Transverse colon (tissue), 4 donors: ENCODE data around the gene HERC3. TPM values are rescaled to one million over a fixed set of nuclear protein-coding genes. Genes with fewer than 3 reads are reported as not detected.

Experiments used
- DNase-seq: peaks from one replicate; pipeline ENCODE4 v3.0.0-alpha.2; 2019
- H3K27ac ChIP-seq, 4 donors: fragments of 200-600 bp; sonication (generic); 2 replicates each; pipeline ENCODE4 v1.5.1; 2016 to 2018; ENCODE audit warnings: inconsistent platforms in 4 of 4
- H3K27me3 ChIP-seq: fragments of 200-600 bp; sonication (generic); 2 replicates; pipeline ENCODE4 v1.5.1; 2017; ENCODE audit warnings: inconsistent platforms
- H3K36me3 ChIP-seq, 4 donors: fragments of 200-600 bp; sonication (generic); 2 replicates each; pipeline ENCODE4 v1.5.1; 2017 to 2019; ENCODE audit warnings: inconsistent platforms in 4 of 4
- H3K4me1 ChIP-seq, 4 donors: fragments of 200-600 bp; sonication (generic); 2 replicates each; pipeline ENCODE4 v1.5.1; 2017 to 2020; ENCODE audit warnings: inconsistent platforms in 4 of 4
- H3K4me3 ChIP-seq, 4 donors: fragments of 200-600 bp; sonication (generic); 1 replicate in 1 of 4; 2 replicates in 3 of 4; pipeline versions ENCODE4 v1.5.1 to v1.6.1; 2017 to 2019; ENCODE audit warnings: inconsistent platforms in 4 of 4
- H3K9me3 ChIP-seq, 2 donors: fragments of 200-600 bp; sonication (generic); 2 replicates each; pipeline ENCODE4 v1.5.1; 2017 to 2019; ENCODE audit warnings: inconsistent platforms in 2 of 2
- CTCF ChIP-seq, 5 experiments: fragments of 200-600 bp in 3 of 5; fragments of 450-650 bp in 2 of 5; sonication (generic) in 3 of 5; IDR thresholded peaks; 1 replicate in 2 of 5; 2 replicates in 3 of 5; pipeline ENCODE4 v1.5.1; 2016 to 2017; ENCODE audit warnings: antibody characterized with exemption in 5 of 5, inconsistent platforms in 3 of 5, mild to moderate bottlenecking in 2 of 5, moderate library complexity in 1 of 5
- EP300 ChIP-seq: sonication (generic); formaldehyde crosslinking; IDR thresholded peaks from one replicate; pipeline ENCODE4 v1.6.1; 2017; ENCODE audit warnings: antibody characterized with exemption, low read depth
- POLR2A ChIP-seq: fragments of 450-650 bp; IDR thresholded peaks from one replicate; pipeline ENCODE4 v1.6.1; 2016; ENCODE audit warnings: antibody characterized with exemption, mild to moderate bottlenecking, moderate library complexity
- POLR2AphosphoS5 ChIP-seq, 3 donors: sonication (generic); formaldehyde crosslinking; IDR thresholded peaks; one replicate each; pipeline ENCODE4 v1.6.1; 2016; ENCODE audit warnings: antibody characterized with exemption in 3 of 3
- WGBS, 2 donors: methylation state at CpG; one replicate each; pipeline ENCODE4 v1.1.5; 2018; ENCODE audit warnings: low coverage in 1 of 2; 5-methylcytosine and 5-hydroxymethylcytosine counted together
- in situ Hi-C, 4 donors: fragments of 200-750 bp; cut with MboI; loops; one replicate each; pipeline versions ENCODE4 v1.15.0 to v1.15.1; 2017; ENCODE audit warnings: low sequenced_read_pairs in 3 of 4, low pct_ligation_motif_present in 1 of 4, low pct_unique_long_range_greater_than_20kb in 1 of 4
- intact Hi-C: fragments of 100-400 bp; cut with DNase I; formaldehyde crosslinking; loops from one replicate; pipeline ENCODE4 v1.15.1; 2023; ENCODE audit warnings: low total_unique reads
- total RNA-seq, 4 donors: library from RNA; depleted of rRNA; stranded (reverse); fragments of >200 nt; gene quantifications; one replicate each; pipeline ENCODE4 v1.1.0, GENCODE V29; 2016

The HERC3 gene
- total RNA-seq, 4 donors from 2014 or later, result 38.9 to 64.1 (median 55.1) TPM

- TF ChIP-seq EP300, result no peak
- no peak for TF ChIP-seq POLR2AphosphoS5 (IDR thresholded peaks at IDR 0.05)
- no peak for TF ChIP-seq CTCF (IDR thresholded peaks at IDR 0.05)
- TF ChIP-seq POLR2A, result no peak
- intact Hi-C loops, result no loop called here
- WGBS, 2 donors, result 80 to 93% methylated on average over 1 to 3 of the region's 3 CpGs
- Histone ChIP-seq H3K4me3 (no peak overlapping the region), H3K27me3 (no peaks in the 10 kb centered on the region), H3K4me1 (no peaks in the 10 kb centered on the region), H3K9me3 (no peaks in the 10 kb centered on the region), H3K27ac (no peak overlapping the region), H3K36me3 (no peaks in the 10 kb centered on the region)
- in situ Hi-C loops, result no loop called here
- DNase-seq, result no peak
These were observed 8.4 kb upstream of the HERC3 start for GRCh38 chr4:88583631-88584470.

- Histone ChIP-seq H3K9me3 (no peaks in the 10 kb centered on the region), H3K4me3 (no peak overlapping the region), H3K27ac (no peak overlapping the region), H3K4me1 (no peaks in the 10 kb centered on the region), H3K36me3 (no peaks in the 10 kb centered on the region), H3K27me3 (no peaks in the 10 kb centered on the region)
- TF ChIP-seq CTCF (IDR thresholded peaks at IDR 0.05) (no peak), POLR2A (no peak), EP300 (no peak), POLR2AphosphoS5 (IDR thresholded peaks at IDR 0.05) (no peak)
- intact Hi-C loops (no loop called here), in situ Hi-C loops (no loop called here)
- WGBS, 2 donors, result 80 to 89% methylated on average over 1 to 2 of the region's 2 CpGs
- no peak for DNase-seq
These were observed 7.8 kb upstream of the HERC3 start for GRCh38 chr4:88584471-88584900.

DNA sequence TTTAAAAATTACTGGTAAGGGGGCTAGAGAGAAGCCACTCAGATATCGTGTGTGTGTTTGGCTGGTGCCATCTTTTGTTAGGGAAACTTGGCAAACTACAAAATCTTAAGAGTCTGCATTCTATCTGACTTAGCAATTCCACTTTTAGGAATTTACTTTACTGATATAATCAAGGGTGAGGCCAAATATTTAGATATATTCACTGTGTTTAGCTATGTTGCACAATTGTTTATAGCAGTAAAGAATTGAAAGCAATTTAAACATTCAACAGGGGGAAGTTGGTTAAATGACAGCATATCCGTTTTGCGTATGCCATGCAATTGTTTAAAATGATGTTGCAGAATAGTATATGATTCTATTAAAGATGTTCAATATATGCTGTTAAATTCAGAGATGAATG, 6.4 kb upstream of the HERC3 start:
- intact Hi-C loops (no loop called here), in situ Hi-C loops (no loop called here)
- Histone ChIP-seq H3K9me3 (no peaks in the 10 kb centered on the region), H3K27me3 (no peaks in the 10 kb centered on the region), H3K4me3 (no peak overlapping the region), H3K4me1 (peaks cover 0 to under 1% (median under 1%) of the 10 kb centered on the region in 4 donors), H3K27ac (no peak overlapping the region), H3K36me3 (no peaks in the 10 kb centered on the region)
- DNase-seq, result no peak
- 84 to 87% methylated on average over 3 of the region's 3 CpGs for WGBS, 2 donors
- TF ChIP-seq EP300 (no peak), CTCF (IDR thresholded peaks at IDR 0.05) (no peak), POLR2AphosphoS5 (IDR thresholded peaks at IDR 0.05) (no peak), POLR2A (no peak)

DNA sequence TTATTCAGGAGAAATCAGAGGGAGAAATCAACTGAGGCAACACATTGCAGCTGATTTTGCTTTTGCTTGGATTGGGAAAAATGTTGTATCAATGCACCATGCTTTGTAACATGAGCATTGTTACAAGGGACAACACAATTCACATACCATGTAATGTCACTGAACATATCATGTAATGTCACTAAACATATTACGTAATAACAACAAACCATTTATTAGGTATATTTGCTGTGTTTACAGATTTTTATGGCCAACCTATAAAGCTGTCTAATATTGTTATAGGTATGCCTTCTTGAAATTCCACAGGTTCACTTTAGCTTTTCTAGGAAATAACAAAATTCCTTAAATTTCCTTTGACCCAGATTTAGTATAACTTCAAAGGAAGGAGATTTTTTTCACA, 5.0 kb upstream of the HERC3 start:
- Histone ChIP-seq H3K27me3 (no peaks in the 10 kb centered on the region), H3K27ac (no peak overlapping the region), H3K9me3 (no peaks in the 10 kb centered on the region), H3K36me3 (no peaks in the 10 kb centered on the region), H3K4me1 (peaks cover 0 to 6% (median 5%) of the 10 kb centered on the region in 4 donors), H3K4me3 (no peak overlapping the region)
- 93 to 100% methylated on average over 1 of the region's 1 CpG for WGBS, 2 donors
- TF ChIP-seq POLR2AphosphoS5 (IDR thresholded peaks at IDR 0.05) (no peak), POLR2A (no peak), EP300 (no peak), CTCF (IDR thresholded peaks at IDR 0.05) (no peak)
- in situ Hi-C loops, result no loop called here
- no peak for DNase-seq
- intact Hi-C loops, result no loop called here
